Limb (tissue), 2 donors: Measurements from ENCODE around the gene NLRP5.

ENCODE experiments used
- DNase-seq, 2 donors: peaks; one replicate each; pipeline ENCODE4 v3.0.0-alpha.2; 2016; ENCODE audit errors: extremely low spot score in 2 of 2

The NLRP5 gene

GRCh38 chr19:56071151-56071550 lies 84.6 kb downstream of the NLRP5 start:
- DNase-seq: no peak

- DNase-seq: peak; percentile 45 to 76
Observed at GRCh38 chr19:56076498-56076897, 89.9 kb downstream of the NLRP5 start.

GRCh38 chr19:56079609-56080008 lies 93.0 kb downstream of the NLRP5 start:
- no peak for DNase-seq

- peak; percentile 54 to 79 for DNase-seq
Observed at GRCh38 chr19:56080669-56081401, 94.3 kb downstream of the NLRP5 start.

GRCh38 chr19:56083668-56084067 lies 97.1 kb downstream of the NLRP5 start:
- no peak for DNase-seq

GRCh38 chr19:56084835-56085536 lies 98.4 kb downstream of the NLRP5 start:
- DNase-seq: no peak

GRCh38 chr19:56085571-56086275 lies 99.1 kb downstream of the NLRP5 start:
- peak in 1 of 2 donors; percentile 10 for DNase-seq

- DNase-seq: no peak
Observed at GRCh38 chr19:56086671-56087430, 100.3 kb downstream of the NLRP5 start.

- DNase-seq: no peak
Observed at GRCh38 chr19:56087647-56088496, 101.3 kb downstream of the NLRP5 start.

- no peak for DNase-seq
Observed at GRCh38 chr19:56088497-56089215, 102.1 kb downstream of the NLRP5 start.

GRCh38 chr19:56089344-56089743 lies 102.8 kb downstream of the NLRP5 start:
- DNase-seq: no peak

- DNase-seq: no peak
Observed at GRCh38 chr19:56091066-56091490, 104.5 kb downstream of the NLRP5 start.

GRCh38 chr19:56091751-56092546 lies 105.4 kb downstream of the NLRP5 start:
- DNase-seq: no peak

- DNase-seq: no peak
Observed at GRCh38 chr19:56092685-56093631, 106.4 kb downstream of the NLRP5 start.

GRCh38 chr19:56094449-56094848 lies 107.9 kb downstream of the NLRP5 start:
- DNase-seq: no peak

GRCh38 chr19:56096665-56097064 lies 110.1 kb downstream of the NLRP5 start:
- no peak for DNase-seq

GRCh38 chr19:56097306-56097705 lies 110.7 kb downstream of the NLRP5 start:
- no peak for DNase-seq

GRCh38 chr19:56097776-56098175 lies 111.2 kb downstream of the NLRP5 start:
- DNase-seq: no peak
